Esophagus muscularis mucosa (tissue), 4 donors: Measurements from ENCODE around the gene OR1M1. TPM values are rescaled to one million over a fixed set of nuclear protein-coding genes. Genes with fewer than 3 reads are reported as not detected.

Experiments used
- DNase-seq: peaks from one replicate; pipeline ENCODE4 v3.0.0-alpha.2; 2017; ENCODE audit errors: extremely low spot score
- H3K27ac ChIP-seq, 4 donors: fragments of 200-600 bp; sonication (generic); replicated peaks in 1 of 4; 1 replicate in 3 of 4; 2 replicates in 1 of 4; pipeline ENCODE4 v1.5.1; 2016 to 2019; ENCODE audit warnings: mild to moderate bottlenecking in 1 of 4
- H3K27me3 ChIP-seq, 4 donors: fragments of 200-600 bp; sonication (generic); one replicate each; pipeline versions ENCODE4 v1.5.1 to v1.6.0; 2016 to 2019
- H3K36me3 ChIP-seq, 4 donors: fragments of 200-600 bp; sonication (generic); one replicate each; pipeline ENCODE4 v1.5.1; 2016 to 2019
- H3K4me1 ChIP-seq, 4 donors: fragments of 200-600 bp; sonication (generic); one replicate each; pipeline ENCODE4 v1.5.1; 2016 to 2019
- H3K4me3 ChIP-seq, 4 donors: fragments of 200-600 bp; sonication (generic); 1 replicate in 2 of 4; 2 replicates in 2 of 4; pipeline ENCODE4 v1.5.1; 2016 to 2019; ENCODE audit warnings: mild to moderate bottlenecking in 4 of 4, moderate library complexity in 1 of 4
- H3K9me3 ChIP-seq, 4 donors: fragments of 200-600 bp; sonication (generic); 1 replicate in 3 of 4; 2 replicates in 1 of 4; pipeline ENCODE4 v1.5.1; 2016 to 2019
- EP300 ChIP-seq: sonication (generic); formaldehyde crosslinking; IDR thresholded peaks from one replicate; pipeline ENCODE4 v1.6.1; 2017; ENCODE audit warnings: antibody characterized with exemption
- POLR2A ChIP-seq: fragments of 450-650 bp; IDR thresholded peaks from one replicate; pipeline ENCODE4 v1.6.1; 2017; ENCODE audit warnings: antibody characterized with exemption, moderate library complexity, mild to moderate bottlenecking, low read depth
- POLR2AphosphoS5 ChIP-seq, 2 donors: sonication (generic); formaldehyde crosslinking; IDR thresholded peaks; one replicate each; pipeline ENCODE4 v1.6.1; 2017; ENCODE audit warnings: antibody characterized with exemption in 2 of 2
- WGBS: methylation state at CpG from one replicate; pipeline ENCODE4 v1.1.5; 2018; 5-methylcytosine and 5-hydroxymethylcytosine counted together
- intact Hi-C: fragments of 100-400 bp; cut with DNase I; formaldehyde crosslinking; loops from one replicate; pipeline ENCODE4 v1.15.1; 2023
- small RNA-seq, 3 donors: library from RNA; depleted of rRNA; stranded (forward); fragments of <200 nt; gene quantifications; one replicate each; pipeline ENCODE3, GENCODE V24; 2016
- total RNA-seq, 4 donors: library from RNA; depleted of rRNA; stranded (reverse); fragments of >200 nt; gene quantifications; one replicate each; pipeline versions ENCODE4 v1.1.0 to v1.2.1, GENCODE V29; 2016
- TF ChIP-seq, protein P1 (sequence below), 3 experiments: fragments of 200-600 bp in 2 of 3; fragments of 450-650 bp in 1 of 3; sonication (generic) in 2 of 3; IDR thresholded peaks; one replicate each; pipeline ENCODE4 v1.5.1; 2017 to 2019; ENCODE audit warnings: antibody characterized with exemption in 3 of 3, mild to moderate bottlenecking in 2 of 3, moderate library complexity in 1 of 3

OR1M1 gene
- total RNA-seq, 4 donors from 2014 or later = not detected

DNA sequence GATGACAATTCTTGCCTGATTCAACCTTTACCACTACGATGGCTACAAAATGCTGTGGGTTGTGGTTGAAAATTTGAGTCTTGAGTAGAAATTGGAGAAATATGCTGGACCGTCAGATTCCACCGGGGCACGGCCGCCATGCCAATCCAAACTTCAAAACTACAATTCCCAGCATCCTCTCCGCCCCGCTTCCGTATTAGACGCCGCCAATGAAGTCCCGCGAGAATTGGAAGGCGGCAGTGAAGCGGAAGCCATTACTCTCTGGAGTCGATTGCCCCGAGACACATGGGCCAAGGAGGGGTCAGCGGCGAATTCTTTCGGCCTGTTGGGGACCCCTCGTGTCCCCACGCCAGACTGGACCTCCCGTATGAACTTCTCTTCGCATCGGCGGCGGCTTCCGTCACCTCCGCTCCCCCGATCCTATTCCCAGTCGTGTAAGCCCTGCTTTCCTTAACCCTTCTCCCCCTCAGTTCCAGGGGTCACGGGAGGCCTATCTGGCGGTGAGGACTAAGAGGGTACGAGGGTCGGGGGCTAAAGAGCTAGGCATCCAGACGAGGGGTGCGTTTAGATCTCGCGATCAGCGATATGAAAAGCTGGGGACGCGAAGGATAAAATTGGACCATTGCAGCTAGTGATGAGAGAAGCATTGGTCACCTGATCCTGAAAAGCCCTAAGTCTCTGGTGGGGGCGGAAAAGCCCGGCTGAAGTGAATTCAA, 53.5 kb downstream of the OR1M1 start, which contains the start of gene ZNF317:
Gene ZNF317 (plus strand): TSS at position 239 of the 716 bp plus-strand sequence. CDS start 15,620 bp downstream, outside the sequence.
- peak; percentile 96 for DNase-seq
- TF ChIP-seq POLR2A (peak; percentile 11), POLR2AphosphoS5 (IDR thresholded peaks at IDR 0.05) (peak; percentile 85 to 88), EP300 (no peak)
- TF ChIP-seq, protein P1, sequence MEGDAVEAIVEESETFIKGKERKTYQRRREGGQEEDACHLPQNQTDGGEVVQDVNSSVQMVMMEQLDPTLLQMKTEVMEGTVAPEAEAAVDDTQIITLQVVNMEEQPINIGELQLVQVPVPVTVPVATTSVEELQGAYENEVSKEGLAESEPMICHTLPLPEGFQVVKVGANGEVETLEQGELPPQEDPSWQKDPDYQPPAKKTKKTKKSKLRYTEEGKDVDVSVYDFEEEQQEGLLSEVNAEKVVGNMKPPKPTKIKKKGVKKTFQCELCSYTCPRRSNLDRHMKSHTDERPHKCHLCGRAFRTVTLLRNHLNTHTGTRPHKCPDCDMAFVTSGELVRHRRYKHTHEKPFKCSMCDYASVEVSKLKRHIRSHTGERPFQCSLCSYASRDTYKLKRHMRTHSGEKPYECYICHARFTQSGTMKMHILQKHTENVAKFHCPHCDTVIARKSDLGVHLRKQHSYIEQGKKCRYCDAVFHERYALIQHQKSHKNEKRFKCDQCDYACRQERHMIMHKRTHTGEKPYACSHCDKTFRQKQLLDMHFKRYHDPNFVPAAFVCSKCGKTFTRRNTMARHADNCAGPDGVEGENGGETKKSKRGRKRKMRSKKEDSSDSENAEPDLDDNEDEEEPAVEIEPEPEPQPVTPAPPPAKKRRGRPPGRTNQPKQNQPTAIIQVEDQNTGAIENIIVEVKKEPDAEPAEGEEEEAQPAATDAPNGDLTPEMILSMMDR (IDR thresholded peaks at IDR 0.05) = peak in 1 of 3 experiments; percentile 5
- peak within 1 kb of the TSS; percentile 88 to 93 (median 89) for H3K27ac ChIP-seq
- peaks cover 0 to 5% (median 0%) of the 10 kb centered on the region in 4 donors for H3K36me3 ChIP-seq
- peak within 1 kb of the TSS; percentile 71 to 88 (median 78) for H3K4me3 ChIP-seq
- WGBS = under 1% methylated on average over 32 of the region's 43 CpGs
- peaks cover 15 to 31% (median 28%) of the 10 kb centered on the region in 4 donors for H3K4me1 ChIP-seq
- no peaks in the 10 kb centered on the region for H3K27me3 ChIP-seq
- intact Hi-C loops = loop anchor here (5.0 to 10.0 kb wide), 3 partner anchors 167 to 654 kb away; partner anchors contain the start of genes ZNF561 and ZNF699
- peaks cover 0 to 10% (median 8%) of the 10 kb centered on the region in 4 donors for H3K9me3 ChIP-seq

DNA sequence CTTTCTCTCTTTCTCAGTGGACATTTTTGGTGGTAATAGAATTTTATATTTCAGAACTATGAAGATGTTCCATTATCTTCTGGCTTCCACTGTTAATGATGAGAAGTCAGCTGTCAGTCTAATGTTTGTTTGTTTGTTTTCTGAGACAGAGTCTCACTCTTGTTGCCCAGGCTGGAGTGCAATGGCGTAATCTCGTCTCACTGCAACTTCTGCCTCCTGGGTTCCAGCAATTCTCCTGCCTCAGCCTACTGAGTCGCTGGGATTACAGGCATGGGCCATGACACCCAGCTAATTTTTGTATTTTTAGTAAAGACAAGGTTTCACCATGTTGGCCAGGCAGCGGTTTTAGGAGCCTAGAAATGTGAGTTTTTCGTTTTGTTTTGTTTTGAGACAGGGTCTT, 58.1 kb downstream of the OR1M1 start:
- DNase-seq = no peak
- no peak overlapping the region for H3K27ac ChIP-seq
- H3K9me3 ChIP-seq = peaks cover 0 to 18% (median 12%) of the 10 kb centered on the region in 4 donors
- 98% methylated on average over 5 of the region's 5 CpGs for WGBS
- no peaks in the 10 kb centered on the region for H3K27me3 ChIP-seq
- H3K4me3 ChIP-seq = no peak overlapping the region
- H3K4me1 ChIP-seq = peaks cover 15 to 26% (median 17%) of the 10 kb centered on the region in 4 donors
- intact Hi-C loops = loop anchor here (5.0 to 10.0 kb wide), 3 partner anchors 162 to 650 kb away; partner anchors contain the start of genes ZNF561 and ZNF699
- peaks cover 0 to 11% (median 4%) of the 10 kb centered on the region in 4 donors for H3K36me3 ChIP-seq
- TF ChIP-seq, protein P1 (IDR thresholded peaks at IDR 0.05) = no peak
- TF ChIP-seq POLR2AphosphoS5 (IDR thresholded peaks at IDR 0.05) (no peak), EP300 (no peak), POLR2A (no peak)

Small RNAs within 50 kb of the gene (small RNA-seq; reads per million reads assigned to genes)
- gene OR1M4P = 0 reads per million in 3 donors

Other genes with a start within 250 kb of the OR1M1 start
- under 1 TPM in 3 of 4 donors, not detected in 1; under 0.01 TPM for gene MUC16, start 76.7 kb upstream of the OR1M1 start, total RNA-seq
- gene OR7G2, start 20.4 kb downstream of the OR1M1 start, total RNA-seq = not detected
- not detected for gene OR7G1, start 28.7 kb downstream of the OR1M1 start, total RNA-seq
- not detected for gene OR7G3, start 39.9 kb downstream of the OR1M1 start, total RNA-seq
- gene ZNF317, start 53.3 kb downstream of the OR1M1 start, total RNA-seq = 10 to 100 TPM; 17.6 to 24.8 (median 21.5) TPM
- under 1 TPM in 1 of 4 donors, not detected in 3; 0.17 TPM for gene OR7D2, start 91.9 kb downstream of the OR1M1 start, total RNA-seq
- gene OR7D4, start 132.5 kb downstream of the OR1M1 start, total RNA-seq = not detected
- not detected for gene OR7E24, start 163.9 kb downstream of the OR1M1 start, total RNA-seq
- gene ZNF699, start 222.8 kb downstream of the OR1M1 start, total RNA-seq = 10 to 100 TPM; 14.2 to 19.1 (median 14.8) TPM
- 10 to 100 TPM in 3 of 4 donors, 1 to 10 TPM in 1; 8.8 to 18.9 (median 18.6) TPM for gene ZNF559, start 237.1 kb downstream of the OR1M1 start, total RNA-seq